ENCODE results near the gene C14orf93. TPM values are rescaled to one million over a fixed set of nuclear protein-coding genes. Genes with fewer than 3 reads are reported as not detected.

The C14orf93 gene
- total and polyA plus RNA-seq, 2 donors (not counting 1 experiment from before 2014, with no cell fraction given) = 17.9 to 26.8 TPM

DNA sequence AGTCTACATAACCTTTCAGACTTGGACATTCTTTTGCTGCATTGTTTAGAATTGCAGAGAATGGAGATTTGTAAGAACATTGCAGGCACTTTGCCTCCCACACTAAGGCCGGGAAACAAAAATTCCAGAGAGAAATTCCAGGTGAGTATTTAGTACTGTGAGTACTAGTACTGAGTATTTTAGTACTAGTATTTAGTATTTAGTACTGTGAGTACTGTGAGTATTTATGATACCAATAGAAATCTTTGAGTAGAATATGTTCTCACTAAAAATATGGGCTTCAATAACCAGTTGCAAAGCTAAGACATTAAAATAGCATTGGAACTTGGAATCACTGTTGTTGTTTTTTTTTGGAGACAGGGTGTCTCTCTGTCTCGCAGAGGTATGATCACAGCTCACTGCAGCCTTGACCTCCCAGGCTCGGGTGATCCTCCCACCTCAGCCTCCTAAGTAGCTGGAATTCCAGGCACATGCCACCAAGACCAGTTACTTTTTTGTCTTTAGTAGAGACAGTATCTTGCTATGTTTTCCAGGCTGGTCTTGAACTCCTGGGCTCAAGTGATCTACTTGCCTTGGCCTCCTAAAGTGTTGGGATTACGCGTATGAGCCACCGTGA is 47.8 kb downstream of the C14orf93 start:
- no peaks in the 10 kb centered on the region for H4K20me1 ChIP-seq (ENCODE audit: control insufficient read depth, insufficient read depth, low read length, poor library complexity, severe bottlenecking)
- TF ChIP-seq, protein P1, sequence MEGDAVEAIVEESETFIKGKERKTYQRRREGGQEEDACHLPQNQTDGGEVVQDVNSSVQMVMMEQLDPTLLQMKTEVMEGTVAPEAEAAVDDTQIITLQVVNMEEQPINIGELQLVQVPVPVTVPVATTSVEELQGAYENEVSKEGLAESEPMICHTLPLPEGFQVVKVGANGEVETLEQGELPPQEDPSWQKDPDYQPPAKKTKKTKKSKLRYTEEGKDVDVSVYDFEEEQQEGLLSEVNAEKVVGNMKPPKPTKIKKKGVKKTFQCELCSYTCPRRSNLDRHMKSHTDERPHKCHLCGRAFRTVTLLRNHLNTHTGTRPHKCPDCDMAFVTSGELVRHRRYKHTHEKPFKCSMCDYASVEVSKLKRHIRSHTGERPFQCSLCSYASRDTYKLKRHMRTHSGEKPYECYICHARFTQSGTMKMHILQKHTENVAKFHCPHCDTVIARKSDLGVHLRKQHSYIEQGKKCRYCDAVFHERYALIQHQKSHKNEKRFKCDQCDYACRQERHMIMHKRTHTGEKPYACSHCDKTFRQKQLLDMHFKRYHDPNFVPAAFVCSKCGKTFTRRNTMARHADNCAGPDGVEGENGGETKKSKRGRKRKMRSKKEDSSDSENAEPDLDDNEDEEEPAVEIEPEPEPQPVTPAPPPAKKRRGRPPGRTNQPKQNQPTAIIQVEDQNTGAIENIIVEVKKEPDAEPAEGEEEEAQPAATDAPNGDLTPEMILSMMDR (IDR thresholded peaks at IDR 0.05) = no peak
- TF ChIP-seq EZH2 (IDR thresholded peaks at IDR 0.05; ENCODE audit: borderline replicate concordance, insufficient read depth, low read depth, low read length, poor library complexity, severe bottlenecking) = no peak
- H3K9ac ChIP-seq (ENCODE audit: low read length) = no peak overlapping the region
- ATAC-seq (ENCODE audit: low read depth) (no peak), DNase-seq (no peak)
- ChIA-PET CTCF (interaction anchor here (1.4 to 4.6 kb wide), 4 partner anchors 12 to 115 kb away, joined by 4 to 38 read pairs (median 10); no protein-coding TSS in a partner anchor), POLR2A (no interaction called here)
- no peak overlapping the region for H3K4me3 ChIP-seq (ENCODE audit: control extremely low read depth in 1 of 5, extremely low read depth in 1 of 5, insufficient read depth in 1 of 5, low read depth in 2 of 5, low read length in 4 of 5)
- no peaks in the 10 kb centered on the region for H3K27me3 Mint-ChIP-seq
- H3K27me3 ChIP-seq (replicated peaks in 1 of 4; ENCODE audit: control extremely low read depth in 1 of 4, control insufficient read depth in 3 of 4, insufficient read depth in 4 of 4, low read length in 3 of 4) = no peaks in the 10 kb centered on the region
- no peak overlapping the region for H3K4me3 Mint-ChIP-seq
- H3K9me3 ChIP-seq (ENCODE audit: control extremely low read depth in 1 of 3, control insufficient read depth in 2 of 3, insufficient read depth in 1 of 3, low read length in 2 of 3) = no peaks in the 10 kb centered on the region
- no peaks in the 10 kb centered on the region for H3K79me2 ChIP-seq (ENCODE audit: control insufficient read depth, insufficient read depth, low read length)
- intact Hi-C loops (cut with micrococcal nuclease) = no loop called here
- H3K9me3 Mint-ChIP-seq (ENCODE audit: insufficient read depth) = no peaks in the 10 kb centered on the region
- no peaks in the 10 kb centered on the region for H3K36me3 ChIP-seq (replicated peaks in 1 of 2; ENCODE audit: control extremely low read depth in 1 of 2, control insufficient read depth in 1 of 2, extremely low read depth in 1 of 2, insufficient read depth in 2 of 2, low read length in 1 of 2)
- peaks cover 3 to 5% of the 10 kb centered on the region in 2 donors for H3K4me1 ChIP-seq (ENCODE audit: control insufficient read depth in 2 of 2, insufficient read depth in 2 of 2, low read length in 2 of 2)
- no peak overlapping the region for H2AFZ ChIP-seq (ENCODE audit: insufficient read depth, low read depth, low read length, poor library complexity, severe bottlenecking)
- H3K27ac Mint-ChIP-seq = no peak overlapping the region
- no peak overlapping the region for H3K27ac ChIP-seq (ENCODE audit: low read length in 2 of 2)
- 92% methylated on average over 2 of the region's 6 CpGs for WGBS (ENCODE audit: insufficient coverage)
- peaks cover 4% of the 10 kb centered on the region for H3K4me1 Mint-ChIP-seq
- no peak overlapping the region for H3K4me2 ChIP-seq (replicated peaks; ENCODE audit: low read depth, low read length, poor library complexity, severe bottlenecking)
